A549 (cell line): Measurements from ENCODE around the gene ZP1. TPM values are rescaled to one million over a fixed set of nuclear protein-coding genes. Genes with fewer than 3 reads are reported as not detected.

Experiments
- ATAC-seq, 2 experiments: fragments of 200-7000 bp in 1 of 2; fragments of >200 bp in 1 of 2; cut with Nextera tagmentation in 1 of 2; cut with Tn5 transposase in 1 of 2; 3 replicates each; pipeline versions ENCODE4 v1.8.0 to v1.9.1; 2018 to 2020; ENCODE audit warnings: mild to moderate bottlenecking in 1 of 2, moderate library complexity in 1 of 2
- CTCF ChIA-PET: fragments of 300-600 bp; sonication (Branson Sonifier 250); formaldehyde crosslinking; extraction: SDS; loops from one replicate; lab custom pipeline; 2021; ENCODE audit warnings: antibody characterized with exemption, inconsistent platforms; lab: Yijun Ruan, JAX
- POLR2A ChIA-PET: fragments of 350-600 bp; formaldehyde crosslinking; extraction: SDS; loops from one replicate; lab custom pipeline; 2021; ENCODE audit warnings: antibody characterized with exemption, inconsistent platforms; lab: Yijun Ruan, JAX
- DNase-seq, 2 experiments: peaks; one replicate each; pipeline versions ENCODE4 v3.0.0 to v3.0.0-alpha.2; 2011 to 2016; ENCODE audit warnings: low read depth in 1 of 2, low spot score in 1 of 2
- FAIRE-seq: peaks from 2 replicates; lab custom pipeline; 2011; peaks lifted over from hg19 to GRCh38; lab: Jason Lieb, UNC
- H3K27ac ChIP-seq, 2 experiments: fragments of >200 bp; sonication (Bioruptor Twin); formaldehyde crosslinking; 3 replicates each; pipeline ENCODE4 v1.5.1; 2016 to 2017
- H3K4me1 ChIP-seq: fragments of >200 bp; sonication (Bioruptor Twin); formaldehyde crosslinking; 3 replicates; pipeline ENCODE4 v1.6.1; 2016
- H3K4me2 ChIP-seq: fragments of >200 bp; sonication (Bioruptor Twin); formaldehyde crosslinking; 3 replicates; pipeline ENCODE4 v1.6.1; 2016
- H3K4me3 ChIP-seq: fragments of >200 bp; sonication (Bioruptor Twin); formaldehyde crosslinking; 3 replicates; pipeline ENCODE4 v1.5.1; 2016
- H3K9me3 ChIP-seq: fragments of >200 bp; sonication (Bioruptor Twin); formaldehyde crosslinking; 3 replicates; pipeline ENCODE4 v1.6.1; 2016
- BHLHE40 ChIP-seq: IDR thresholded peaks from 2 replicates; pipeline ENCODE4 v1.6.1; 2012; ENCODE audit warnings: low read depth, low read length, inconsistent platforms
- CBX8 ChIP-seq: fragments of 200-600 bp; sonication (generic); IDR thresholded peaks from 2 replicates; pipeline ENCODE4 v1.6.1; 2016
- CHD2 ChIP-seq: fragments of 150-350 bp; IDR thresholded peaks from 2 replicates; pipeline ENCODE4 v1.6.1; 2014; ENCODE audit warnings: low read length; ENCODE audit not compliant: partially characterized antibody
- CHD4 ChIP-seq: fragments of 200-600 bp; sonication (generic); IDR thresholded peaks from 2 replicates; pipeline ENCODE4 v1.6.1; 2016; ENCODE audit warnings: antibody characterized with exemption, mild to moderate bottlenecking, borderline replicate concordance
- EHMT2 ChIP-seq: fragments of 200-600 bp; sonication (generic); IDR thresholded peaks from 2 replicates; pipeline ENCODE4 v1.6.1; 2016; ENCODE audit warnings: antibody characterized with exemption, low read depth, mild to moderate bottlenecking, moderate library complexity
- FOSB ChIP-seq: fragments of 250-450 bp; sonication (Bioruptor Pico); IDR thresholded peaks from 2 replicates; pipeline ENCODE4 v1.5.0; 2020; ENCODE audit warnings: mild to moderate bottlenecking, moderate library complexity
- HDAC2 ChIP-seq: fragments of 200-600 bp; sonication (generic); IDR thresholded peaks from 2 replicates; pipeline ENCODE4 v1.6.1; 2016
- HOXA7 ChIP-seq: fragments of 250-450 bp; sonication (Bioruptor Pico); IDR thresholded peaks from 2 replicates; pipeline ENCODE4 v1.5.0; 2020; ENCODE audit warnings: mild to moderate bottlenecking, moderate library complexity
- HOXB13 ChIP-seq: fragments of 250-450 bp; sonication (Bioruptor Pico); IDR thresholded peaks from 2 replicates; pipeline ENCODE4 v1.5.0; 2020; ENCODE audit warnings: low read depth, mild to moderate bottlenecking, moderate library complexity
- JUN ChIP-seq, 2 experiments: fragments of >200 bp; sonication (Bioruptor Twin); formaldehyde crosslinking; IDR thresholded peaks; 2 replicates in 1 of 2; 3 replicates in 1 of 2; pipeline ENCODE4 v1.6.1; 2016 to 2017
- JUNB ChIP-seq: fragments of >200 bp; sonication (Bioruptor Twin); formaldehyde crosslinking; IDR thresholded peaks from 2 replicates; pipeline ENCODE4 v1.6.1; 2016
- KDM1A ChIP-seq: fragments of 200-600 bp; sonication (generic); IDR thresholded peaks from 2 replicates; pipeline ENCODE4 v1.6.1; 2016; ENCODE audit warnings: low read depth, mild to moderate bottlenecking
- KDM5A ChIP-seq: fragments of 200-600 bp; sonication (generic); IDR thresholded peaks from 2 replicates; pipeline ENCODE4 v1.6.1; 2016; ENCODE audit warnings: antibody characterized with exemption, mild to moderate bottlenecking
- MAFK ChIP-seq: fragments of 450-650 bp; IDR thresholded peaks from 2 replicates; pipeline ENCODE4 v1.6.1; 2014; ENCODE audit not compliant: partially characterized antibody
- MAZ ChIP-seq: fragments of 150-350 bp; IDR thresholded peaks from 2 replicates; pipeline ENCODE4 v1.6.1; 2014; ENCODE audit warnings: antibody characterized with exemption, low read depth, low read length, borderline replicate concordance
- MYC ChIP-seq: IDR thresholded peaks from 2 replicates; pipeline ENCODE4 v1.6.1; 2012; ENCODE audit warnings: mild to moderate bottlenecking, inconsistent platforms, low read length, improper control_type of control experiment, borderline replicate concordance
- NR3C1 ChIP-seq: fragments of >200 bp; sonication (Bioruptor Twin); formaldehyde crosslinking; IDR thresholded peaks from 3 replicates; pipeline ENCODE4 v1.6.1; 2017
- POLR2A ChIP-seq: IDR thresholded peaks from 2 replicates; pipeline ENCODE4 v1.6.1; 2012; ENCODE audit warnings: mild to moderate bottlenecking, low read length
- RAD21 ChIP-seq, 2 experiments: fragments of >200 bp in 1 of 2; sonication (Bioruptor Twin) in 1 of 2; formaldehyde crosslinking in 1 of 2; IDR thresholded peaks in 1 of 2; conservative IDR thresholded peaks in 1 of 2; 2 replicates in 1 of 2; 3 replicates in 1 of 2; pipeline ENCODE4 v1.6.1; 2012 to 2018; ENCODE audit warnings: inconsistent platforms in 1 of 2
- RARB ChIP-seq: fragments of 250-450 bp; sonication (Bioruptor Pico); IDR thresholded peaks from 2 replicates; pipeline ENCODE4 v1.8.0; 2021; ENCODE audit warnings: mild to moderate bottlenecking, moderate library complexity
- RNF2 ChIP-seq: fragments of 200-600 bp; sonication (generic); IDR thresholded peaks from 2 replicates; pipeline ENCODE4 v1.6.1; 2016; ENCODE audit warnings: low read depth, mild to moderate bottlenecking, antibody characterized with exemption, moderate library complexity, borderline replicate concordance
- SMC3 ChIP-seq: fragments of >200 bp; sonication (Bioruptor Twin); formaldehyde crosslinking; IDR thresholded peaks from 3 replicates; pipeline ENCODE4 v1.6.1; 2018; ENCODE audit warnings: inconsistent platforms
- TP53 ChIP-seq: fragments of 250-450 bp; sonication (Bioruptor Pico); IDR thresholded peaks from 2 replicates; pipeline ENCODE4 v1.5.0; 2021; ENCODE audit warnings: mild to moderate bottlenecking, moderate library complexity
- ZNF302 ChIP-seq: fragments of 250-450 bp; sonication (Bioruptor Pico); IDR thresholded peaks from 2 replicates; pipeline ENCODE4 v1.9.0; 2021; ENCODE audit warnings: inconsistent platforms, mild to moderate bottlenecking, moderate library complexity
- WGBS: methylation state at CpG from one replicate; pipeline ENCODE4 v1.1.6; 2017; ENCODE audit errors: missing lambda C conversion rate; 5-methylcytosine and 5-hydroxymethylcytosine counted together
- polyA plus RNA-seq, 4 experiments: library from polyadenylated mRNA; depleted of rRNA in 3 of 4; stranded (reverse); fragments of >200 nt; fragmentation: RNase III in 1 of 4; extraction: RNeasy Plus Mini Kit Qiagen cat#74134 plus additional on column Dnase treatment in 1 of 4; gene quantifications; 2 replicates in 3 of 4; 3 replicates in 1 of 4; pipeline ENCODE4 v1.2.3, GENCODE V29; 2011 to 2017
- TF ChIP-seq, protein P1 (sequence below): fragments of >200 bp; sonication (Bioruptor Twin); formaldehyde crosslinking; IDR thresholded peaks from 2 replicates; pipeline ENCODE4 v1.6.1; 2016
- TF ChIP-seq, protein P2 (sequence below): fragments of >200 bp; sonication (Bioruptor Twin); formaldehyde crosslinking; IDR thresholded peaks from 3 replicates; pipeline ENCODE4 v1.5.1; 2016
- TF ChIP-seq, protein P3 (sequence below): fragments of 250-450 bp; sonication (Bioruptor Pico); IDR thresholded peaks from 2 replicates; pipeline ENCODE4 v1.5.0; 2020; ENCODE audit warnings: low read depth, mild to moderate bottlenecking, moderate library complexity
- TF ChIP-seq, protein P4 (sequence below): IDR thresholded peaks from 2 replicates; pipeline ENCODE4 v1.6.1; 2012

The ZP1 gene
- polyA plus RNA-seq, 2 of the 4 experiments (the other 2 are of a cell fraction): 0.06 to 0.30 TPM

DNA sequence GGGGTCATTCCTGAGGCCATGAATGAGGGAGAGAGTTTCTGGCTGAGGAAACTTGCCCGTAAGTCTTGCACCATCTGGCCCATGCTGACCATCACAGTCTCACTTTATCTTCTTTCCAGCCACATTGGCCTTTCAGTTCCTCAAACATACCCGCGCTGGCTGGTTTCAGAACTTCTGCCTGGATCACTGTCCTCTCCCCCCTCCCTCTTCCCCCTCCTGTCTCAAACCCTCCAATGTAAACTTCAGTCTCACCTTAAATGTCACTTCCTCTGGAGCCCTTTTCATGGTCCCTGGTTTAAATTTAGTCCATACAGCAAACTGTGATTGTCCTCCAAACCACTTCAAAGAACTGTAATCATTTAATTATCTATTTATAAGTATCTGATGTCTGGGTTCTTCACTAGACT, 42.9 kb downstream of the ZP1 start:
- WGBS: 28% methylated on average over 3 of the region's 3 CpGs

DNA sequence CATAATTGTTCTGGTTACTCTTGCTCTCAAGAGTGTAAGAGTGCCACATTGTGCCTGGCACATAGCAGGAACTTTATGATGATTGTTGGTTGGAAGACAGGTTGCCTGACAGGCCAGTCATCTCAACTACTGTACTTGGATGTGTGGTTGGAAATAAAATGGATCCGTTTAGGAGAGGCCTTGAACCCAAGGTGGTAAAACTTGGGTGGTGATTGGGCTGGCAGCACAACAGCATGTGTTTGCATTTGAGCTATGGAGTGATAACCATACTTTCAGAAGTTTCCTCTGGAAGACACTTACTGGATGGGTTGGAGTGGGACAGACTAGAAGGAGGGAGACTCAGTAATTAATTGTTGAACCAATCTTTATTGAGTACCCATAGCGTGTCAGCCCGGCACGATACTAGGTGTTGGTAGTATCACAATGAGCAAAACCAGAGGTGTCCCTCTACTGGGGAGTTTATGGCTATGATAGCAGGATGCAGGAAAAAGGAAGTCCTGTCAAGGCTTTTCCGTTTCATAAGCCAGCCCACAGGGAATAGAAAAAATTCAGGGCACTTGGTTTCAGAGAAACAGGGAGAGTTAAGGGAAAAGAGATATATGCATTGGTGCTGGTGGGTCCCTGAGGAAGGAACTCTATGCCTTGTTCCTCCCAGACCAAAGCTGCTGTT, 43.5 kb downstream of the ZP1 start:
- DNase-seq (no peak), FAIRE-seq (no peak), ATAC-seq (no peak)
- Histone ChIP-seq H3K4me2 (no peak overlapping the region), H3K27ac (no peak overlapping the region), H3K4me3 (no peak overlapping the region), H3K9me3 (no peaks in the 10 kb centered on the region), H3K4me1 (peaks cover 10% of the 10 kb centered on the region)
- CTCF ChIA-PET: interaction anchor here (1.4 kb wide), 1 partner anchor 9 kb away, joined by 3 read pairs; no protein-coding TSS in a partner anchor
- TF ChIP-seq HDAC2: no peak
- TF ChIP-seq ZNF302 (CRISPR knock-in tag): no peak
- TF ChIP-seq JUN (IDR thresholded peaks at IDR 0.05): no peak
- TF ChIP-seq JUNB: no peak
- TF ChIP-seq CBX8: no peak
- TF ChIP-seq MAFK: no peak
- no peak for TF ChIP-seq KDM1A
- TF ChIP-seq SMC3: no peak
- TF ChIP-seq MAZ: no peak
- TF ChIP-seq RARB: no peak
- TF ChIP-seq POLR2A: no peak
- no peak for TF ChIP-seq KDM5A
- TF ChIP-seq, protein P1, sequence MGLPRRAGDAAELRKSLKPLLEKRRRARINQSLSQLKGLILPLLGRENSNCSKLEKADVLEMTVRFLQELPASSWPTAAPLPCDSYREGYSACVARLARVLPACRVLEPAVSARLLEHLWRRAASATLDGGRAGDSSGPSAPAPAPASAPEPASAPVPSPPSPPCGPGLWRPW: no peak
- WGBS: 46% methylated on average over 5 of the region's 5 CpGs
- POLR2A ChIA-PET: no interaction called here

More for the DNA sequence above, 42.9 kb downstream of the ZP1 start:
- peaks cover 5% of the 10 kb centered on the region for H3K4me1 ChIP-seq
- no peak overlapping the region for H3K4me2 ChIP-seq
- H3K9me3 ChIP-seq: no peaks in the 10 kb centered on the region
- TF ChIP-seq MYC (no peak), TP53 (no peak), KDM5A (no peak), RAD21 (conservative IDR thresholded peaks at IDR 0.05 in 1 of 2, IDR thresholded peaks at IDR 0.05 in 1 of 2) (no peak), NR3C1 (no peak), RNF2 (no peak), BHLHE40 (no peak), EHMT2 (no peak)
- TF ChIP-seq, protein P2, sequence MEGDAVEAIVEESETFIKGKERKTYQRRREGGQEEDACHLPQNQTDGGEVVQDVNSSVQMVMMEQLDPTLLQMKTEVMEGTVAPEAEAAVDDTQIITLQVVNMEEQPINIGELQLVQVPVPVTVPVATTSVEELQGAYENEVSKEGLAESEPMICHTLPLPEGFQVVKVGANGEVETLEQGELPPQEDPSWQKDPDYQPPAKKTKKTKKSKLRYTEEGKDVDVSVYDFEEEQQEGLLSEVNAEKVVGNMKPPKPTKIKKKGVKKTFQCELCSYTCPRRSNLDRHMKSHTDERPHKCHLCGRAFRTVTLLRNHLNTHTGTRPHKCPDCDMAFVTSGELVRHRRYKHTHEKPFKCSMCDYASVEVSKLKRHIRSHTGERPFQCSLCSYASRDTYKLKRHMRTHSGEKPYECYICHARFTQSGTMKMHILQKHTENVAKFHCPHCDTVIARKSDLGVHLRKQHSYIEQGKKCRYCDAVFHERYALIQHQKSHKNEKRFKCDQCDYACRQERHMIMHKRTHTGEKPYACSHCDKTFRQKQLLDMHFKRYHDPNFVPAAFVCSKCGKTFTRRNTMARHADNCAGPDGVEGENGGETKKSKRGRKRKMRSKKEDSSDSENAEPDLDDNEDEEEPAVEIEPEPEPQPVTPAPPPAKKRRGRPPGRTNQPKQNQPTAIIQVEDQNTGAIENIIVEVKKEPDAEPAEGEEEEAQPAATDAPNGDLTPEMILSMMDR: no peak
- TF ChIP-seq, protein P3, sequence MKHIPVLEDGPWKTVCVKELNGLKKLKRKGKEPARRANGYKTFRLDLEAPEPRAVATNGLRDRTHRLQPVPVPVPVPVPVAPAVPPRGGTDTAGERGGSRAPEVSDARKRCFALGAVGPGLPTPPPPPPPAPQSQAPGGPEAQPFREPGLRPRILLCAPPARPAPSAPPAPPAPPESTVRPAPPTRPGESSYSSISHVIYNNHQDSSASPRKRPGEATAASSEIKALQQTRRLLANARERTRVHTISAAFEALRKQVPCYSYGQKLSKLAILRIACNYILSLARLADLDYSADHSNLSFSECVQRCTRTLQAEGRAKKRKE (CRISPR knock-in tag): no peak
- TF ChIP-seq, all 56 proteins: peak for 0
- H3K4me3 ChIP-seq: no peak overlapping the region
- CTCF ChIA-PET: interaction anchor here (1.4 to 2.9 kb wide), 3 partner anchors 10 to 11 kb away, joined by 3 to 22 read pairs (median 8); no protein-coding TSS in a partner anchor
- H3K27ac ChIP-seq: no peak overlapping the region
- POLR2A ChIA-PET: no interaction called here
- FAIRE-seq: no peak
- no peak for ATAC-seq
- no peak for DNase-seq

DNA sequence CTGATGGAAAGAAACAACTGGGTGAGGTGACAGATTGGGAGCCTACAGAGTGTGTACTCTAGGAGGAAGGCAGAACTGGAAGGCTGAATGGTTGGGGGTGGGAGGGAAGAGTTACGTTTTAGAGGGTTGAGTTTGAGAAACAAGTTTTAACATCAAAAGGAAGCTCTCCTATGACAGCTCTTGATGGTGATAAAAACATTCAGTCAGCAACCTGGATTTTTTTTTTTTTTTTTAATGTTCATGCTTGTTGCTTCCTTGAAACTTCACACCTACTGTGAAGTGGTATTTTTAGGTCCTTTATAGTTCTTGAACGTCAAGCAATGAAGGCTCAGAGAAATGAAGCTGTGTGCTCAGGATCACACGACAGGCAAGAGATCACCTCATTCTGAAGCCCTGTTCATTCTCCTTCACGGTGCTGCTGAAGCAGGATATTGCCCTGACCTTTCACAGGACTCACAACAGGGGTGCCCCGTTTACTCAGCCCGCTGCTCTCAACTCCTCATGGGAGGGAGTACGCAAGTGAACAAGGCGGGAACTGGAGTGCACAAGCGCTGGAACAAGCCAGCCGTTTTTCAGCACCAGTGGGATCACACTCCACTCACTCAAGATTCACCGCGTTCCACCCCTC, 45.0 kb downstream of the ZP1 start:
- Histone ChIP-seq H3K4me3 (no peak overlapping the region), H3K4me2 (no peak overlapping the region), H3K9me3 (no peaks in the 10 kb centered on the region), H3K27ac (no peak overlapping the region)
- no peak for FAIRE-seq
- CTCF ChIA-PET: interaction anchor here (1.0 to 3.7 kb wide), 8 partner anchors 8 to 228 kb away, joined by 4 to 25 read pairs (median 8); partner anchors contain the start of gene TMEM132A
- ATAC-seq: no peak
- TF ChIP-seq FOSB (CRISPR knock-in tag): no peak
- TF ChIP-seq JUNB: no peak
- no peak for TF ChIP-seq RAD21 (conservative IDR thresholded peaks at IDR 0.05 in 1 of 2, IDR thresholded peaks at IDR 0.05 in 1 of 2)
- TF ChIP-seq CHD4: no peak
- no peak for TF ChIP-seq RARB
- no peak for TF ChIP-seq HOXB13
- TF ChIP-seq HOXA7: no peak
- TF ChIP-seq, protein P4, sequence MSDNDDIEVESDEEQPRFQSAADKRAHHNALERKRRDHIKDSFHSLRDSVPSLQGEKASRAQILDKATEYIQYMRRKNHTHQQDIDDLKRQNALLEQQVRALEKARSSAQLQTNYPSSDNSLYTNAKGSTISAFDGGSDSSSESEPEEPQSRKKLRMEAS: no peak
- TF ChIP-seq, protein P1: no peak
- no peak for TF ChIP-seq SMC3
- no peak for TF ChIP-seq JUN (IDR thresholded peaks at IDR 0.05)
- TF ChIP-seq CHD2: no peak
- TF ChIP-seq CBX8: no peak
- TF ChIP-seq, all 56 proteins: peak for 0
- 67% methylated on average over 12 of the region's 12 CpGs for WGBS
- H3K4me1 ChIP-seq: peaks cover 11% of the 10 kb centered on the region
- no peak for DNase-seq
- POLR2A ChIA-PET: no interaction called here
